ENCODE results near the gene ARFRP1. TPM values are rescaled to one million over a fixed set of nuclear protein-coding genes. Genes with fewer than 3 reads are reported as not detected.

ARFRP1 gene
- total RNA-seq, 1 experiment from 2014 or later: 74.0 TPM

DNA sequence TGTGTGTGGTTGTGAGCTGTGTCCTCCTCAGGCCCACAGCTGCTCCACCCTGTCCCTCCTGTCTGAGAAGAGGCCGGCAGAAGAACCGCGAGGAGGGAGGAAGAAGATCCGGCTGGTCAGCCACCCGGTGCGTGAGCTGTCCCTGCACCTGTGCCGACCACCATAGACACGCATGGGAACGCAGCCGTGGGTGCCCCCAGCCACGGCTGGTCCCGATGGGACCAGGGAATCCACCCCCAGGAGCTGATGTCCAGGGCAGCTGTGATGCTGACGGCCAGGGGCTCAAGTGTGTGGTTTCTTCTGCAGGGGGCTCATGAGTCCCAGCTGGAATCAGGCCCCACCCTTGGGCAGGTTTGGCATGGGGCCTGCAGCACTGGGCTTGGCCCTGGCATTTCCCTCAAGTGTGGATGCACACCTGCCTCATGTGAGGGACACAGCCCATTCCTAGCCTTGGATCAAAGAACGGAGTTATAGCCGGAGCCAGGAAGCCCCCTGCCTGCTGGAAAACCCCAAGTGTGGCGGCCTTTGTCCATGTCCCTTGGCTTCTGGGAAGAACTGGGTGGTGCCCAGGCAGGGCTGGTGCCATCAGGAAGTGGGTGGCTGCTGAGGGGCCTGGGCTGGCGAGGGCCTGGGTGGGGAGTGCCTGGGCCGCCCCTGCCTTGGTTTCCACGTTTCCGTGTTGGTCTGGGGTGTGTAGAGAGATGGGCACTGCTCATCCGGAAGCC is 15.9 kb downstream of the ARFRP1 start:
- BruUV-seq (replicated peaks): no TSS peak
- Mint-ChIP-seq H3K36me3 (ENCODE audit: insufficient read depth, unreplicated experiment) (peaks cover 96% of the 10 kb centered on the region), H3K4me3 (ENCODE audit: low read depth, unreplicated experiment) (peak overlapping the region; percentile 20), H3K27me3 (ENCODE audit: unreplicated experiment) (no peaks in the 10 kb centered on the region), H3K27ac (ENCODE audit: unreplicated experiment) (peak overlapping the region; percentile 83), H3K9me3 (ENCODE audit: low read depth, unreplicated experiment) (no peaks in the 10 kb centered on the region), H3K4me1 (ENCODE audit: low read depth, unreplicated experiment) (peaks cover 18% of the 10 kb centered on the region)
- no peak for DNase-seq
- intact Hi-C loops (cut with micrococcal nuclease; ENCODE audit: unreplicated experiment): no loop called here
- TF ChIP-seq, protein P1, sequence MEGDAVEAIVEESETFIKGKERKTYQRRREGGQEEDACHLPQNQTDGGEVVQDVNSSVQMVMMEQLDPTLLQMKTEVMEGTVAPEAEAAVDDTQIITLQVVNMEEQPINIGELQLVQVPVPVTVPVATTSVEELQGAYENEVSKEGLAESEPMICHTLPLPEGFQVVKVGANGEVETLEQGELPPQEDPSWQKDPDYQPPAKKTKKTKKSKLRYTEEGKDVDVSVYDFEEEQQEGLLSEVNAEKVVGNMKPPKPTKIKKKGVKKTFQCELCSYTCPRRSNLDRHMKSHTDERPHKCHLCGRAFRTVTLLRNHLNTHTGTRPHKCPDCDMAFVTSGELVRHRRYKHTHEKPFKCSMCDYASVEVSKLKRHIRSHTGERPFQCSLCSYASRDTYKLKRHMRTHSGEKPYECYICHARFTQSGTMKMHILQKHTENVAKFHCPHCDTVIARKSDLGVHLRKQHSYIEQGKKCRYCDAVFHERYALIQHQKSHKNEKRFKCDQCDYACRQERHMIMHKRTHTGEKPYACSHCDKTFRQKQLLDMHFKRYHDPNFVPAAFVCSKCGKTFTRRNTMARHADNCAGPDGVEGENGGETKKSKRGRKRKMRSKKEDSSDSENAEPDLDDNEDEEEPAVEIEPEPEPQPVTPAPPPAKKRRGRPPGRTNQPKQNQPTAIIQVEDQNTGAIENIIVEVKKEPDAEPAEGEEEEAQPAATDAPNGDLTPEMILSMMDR (IDR thresholded peaks at IDR 0.05; ENCODE audit: unreplicated experiment): no peak
- CTCF ChIA-PET: interaction anchor here (1.0 to 2.1 kb wide), 3 partner anchors 9 to 154 kb away, joined by 3 to 11 read pairs (median 8); partner anchors contain the start of genes ARFRP1, PTK6 and ZGPAT

DNA sequence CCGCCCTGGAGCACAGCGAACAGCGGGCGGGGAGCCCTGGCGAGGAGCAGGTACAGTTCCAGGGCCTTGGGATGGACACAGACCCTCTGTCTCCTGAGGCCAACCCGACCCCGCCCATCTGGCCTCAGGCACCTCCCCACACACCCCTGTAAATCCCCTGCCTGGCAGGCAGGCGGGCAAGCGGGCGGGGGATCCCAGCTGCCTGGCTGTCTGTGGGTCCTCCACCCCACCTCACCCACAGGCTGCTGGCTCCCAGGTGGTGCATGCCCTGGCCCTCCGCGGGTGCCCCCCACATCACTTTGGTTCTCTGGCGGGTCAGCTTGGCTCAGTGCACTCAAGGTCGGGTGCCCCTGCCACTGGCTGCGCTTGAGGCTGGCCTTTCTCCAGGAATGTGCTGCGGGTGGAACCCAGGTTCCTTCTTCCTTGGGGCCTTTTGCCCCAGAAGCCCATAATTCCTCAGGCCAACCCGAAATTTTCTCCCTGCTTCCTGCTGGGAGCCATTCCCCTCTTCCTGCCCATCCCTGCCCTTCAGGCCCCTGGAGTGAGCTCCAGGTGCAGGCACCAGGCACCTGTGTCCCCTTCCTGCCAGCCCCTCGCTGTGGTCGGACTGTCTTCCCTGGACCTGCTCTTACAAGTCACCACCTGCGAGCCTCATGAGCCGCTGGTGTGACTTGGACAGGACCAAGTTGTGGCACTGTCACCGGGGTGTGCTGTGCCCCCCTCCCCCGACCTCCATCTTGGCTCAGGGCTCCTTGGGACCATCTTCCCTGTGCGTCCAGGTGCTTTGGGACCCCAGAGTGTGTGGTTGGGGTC is 16.7 kb downstream of the ARFRP1 start:
- intact Hi-C loops (cut with micrococcal nuclease; ENCODE audit: unreplicated experiment): no loop called here
- CTCF ChIA-PET: interaction anchor here (2.1 kb wide), 2 partner anchors 9 to 153 kb away, joined by 8 to 11 read pairs; partner anchors contain the start of gene PTK6
- H3K36me3 Mint-ChIP-seq (ENCODE audit: insufficient read depth, unreplicated experiment): peaks cover 96% of the 10 kb centered on the region

DNA sequence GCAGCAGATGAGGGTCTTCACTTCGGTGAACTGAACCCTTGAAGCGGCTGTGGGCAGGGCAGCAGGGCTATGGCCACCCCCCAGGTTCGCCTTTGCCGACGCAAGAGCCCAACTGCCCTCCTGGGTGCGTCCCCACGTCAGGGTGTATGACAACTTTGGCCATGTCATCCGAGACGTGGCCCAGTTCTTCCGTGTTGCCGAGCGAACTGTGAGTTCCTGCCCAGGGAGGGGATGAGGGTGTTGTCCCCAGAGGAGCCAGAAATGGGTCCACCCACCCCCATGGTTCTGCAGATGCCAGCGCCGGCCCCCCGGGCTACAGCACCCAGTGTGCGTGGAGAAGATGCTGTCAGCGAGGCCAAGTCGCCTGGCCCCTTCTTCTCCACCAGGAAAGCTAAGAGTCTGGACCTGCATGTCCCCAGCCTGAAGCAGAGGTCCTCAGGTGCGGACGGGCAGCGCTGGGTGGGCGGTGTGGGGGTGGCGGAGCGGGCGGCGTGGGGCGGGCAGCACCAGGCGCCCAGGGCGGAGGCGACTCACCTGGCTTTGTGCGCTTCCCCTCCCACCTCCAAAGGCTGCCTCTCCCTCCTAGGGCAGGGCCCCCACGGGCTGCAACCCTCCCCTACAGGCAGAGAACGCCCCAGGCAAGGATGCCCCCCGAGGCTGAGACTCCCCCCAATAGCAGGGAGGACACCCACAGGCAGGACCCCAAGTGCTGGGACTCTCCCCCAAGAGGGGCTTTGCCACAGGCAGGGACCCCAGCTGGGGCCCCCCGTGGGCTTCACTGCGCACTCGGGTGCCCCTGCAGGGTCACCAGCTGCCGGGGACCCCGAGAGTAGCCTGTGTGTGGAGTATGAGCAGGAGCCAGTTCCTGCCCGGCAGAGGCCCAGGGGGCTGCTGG is 17.5 kb downstream of the ARFRP1 start:
- H3K4me3 Mint-ChIP-seq (ENCODE audit: low read depth, unreplicated experiment): peak overlapping the region; percentile 19
- BruUV-seq (replicated peaks): no TSS peak
- TF ChIP-seq, protein P1 (IDR thresholded peaks at IDR 0.05; ENCODE audit: unreplicated experiment): no peak
- peak overlapping the region; percentile 83 for H3K27ac Mint-ChIP-seq (ENCODE audit: unreplicated experiment)
- H3K9me3 Mint-ChIP-seq (ENCODE audit: low read depth, unreplicated experiment): no peaks in the 10 kb centered on the region
- H3K27me3 Mint-ChIP-seq (ENCODE audit: unreplicated experiment): no peaks in the 10 kb centered on the region
- DNase-seq: no peak
- intact Hi-C loops (cut with micrococcal nuclease; ENCODE audit: unreplicated experiment): no loop called here
- CTCF ChIA-PET: interaction anchor here (0.7 kb wide), 1 partner anchor 152 kb away, joined by 3 read pairs; no protein-coding TSS in a partner anchor
- H3K36me3 Mint-ChIP-seq (ENCODE audit: insufficient read depth, unreplicated experiment): peaks cover 96% of the 10 kb centered on the region
- H3K4me1 Mint-ChIP-seq (ENCODE audit: low read depth, unreplicated experiment): peaks cover 33% of the 10 kb centered on the region

More for the DNA sequence above, 16.7 kb downstream of the ARFRP1 start:
- Mint-ChIP-seq H3K27me3 (ENCODE audit: unreplicated experiment) (no peaks in the 10 kb centered on the region), H3K4me3 (ENCODE audit: low read depth, unreplicated experiment) (peak overlapping the region; percentile 20), H3K27ac (ENCODE audit: unreplicated experiment) (peak overlapping the region; percentile 83), H3K9me3 (ENCODE audit: low read depth, unreplicated experiment) (no peaks in the 10 kb centered on the region), H3K4me1 (ENCODE audit: low read depth, unreplicated experiment) (peaks cover 25% of the 10 kb centered on the region)
- no peak for DNase-seq
- TF ChIP-seq, protein P1 (IDR thresholded peaks at IDR 0.05; ENCODE audit: unreplicated experiment): no peak
- BruUV-seq (replicated peaks): no TSS peak
